GM06990 (cell line): ENCODE results near the gene NDUFA8.

Source experiments
- DNase-seq: peaks from one replicate; pipeline ENCODE4 v3.0.0-alpha.2; 2011; ENCODE audit not compliant: insufficient read length; ENCODE audit errors: extremely low read depth
- H3K27me3 ChIP-seq: replicated peaks from 2 replicates; pipeline ENCODE4 v1.6.0; 2011; ENCODE audit warnings: low read length; ENCODE audit not compliant: control insufficient read depth, insufficient read depth
- H3K36me3 ChIP-seq: 2 replicates; pipeline ENCODE4 v1.5.1; 2011; ENCODE audit warnings: low read length; ENCODE audit not compliant: control insufficient read depth, insufficient read depth
- H3K4me3 ChIP-seq: replicated peaks from 2 replicates; pipeline ENCODE4 v1.5.1; 2011; ENCODE audit warnings: low read depth, mild to moderate bottlenecking, control low read depth, low read length
- CTCF ChIP-seq: IDR thresholded peaks from 2 replicates; pipeline ENCODE4 v1.5.1; 2011; ENCODE audit warnings: low read length, control low read depth, mild to moderate bottlenecking, inconsistent platforms; ENCODE audit not compliant: insufficient read depth, poor library complexity, severe bottlenecking

Gene NDUFA8

GRCh38 chr9:122195875-122196274 is 36.3 kb upstream of the NDUFA8 start:
- Histone ChIP-seq H3K4me3 (no peak overlapping the region), H3K27me3 (no peaks in the 10 kb centered on the region; the same call in 1 of the 2 replicates), H3K36me3 (no peaks in the 10 kb centered on the region)
- DNase-seq = no peak
- TF ChIP-seq CTCF = no peak

DNA sequence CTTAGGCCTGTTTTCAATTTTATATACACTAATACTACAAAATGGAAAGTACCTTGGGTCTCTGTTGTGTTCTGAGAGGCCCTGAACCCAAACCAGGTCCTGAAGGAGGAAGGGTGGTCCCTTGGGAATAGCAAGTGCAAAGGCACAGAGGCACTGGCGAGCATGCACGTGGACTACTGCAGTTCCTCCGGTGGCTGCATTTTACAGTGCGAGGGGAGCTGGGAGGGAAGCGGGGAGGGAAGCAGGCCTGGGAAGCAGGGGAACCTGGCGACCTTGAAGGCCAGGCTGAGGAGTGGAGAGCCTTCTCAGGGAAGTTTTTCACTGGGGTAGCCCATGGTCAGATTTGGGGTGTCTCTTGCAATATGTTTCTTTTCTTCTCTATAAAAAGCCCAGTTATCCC is 34.1 kb upstream of the NDUFA8 start:
- no peak for TF ChIP-seq CTCF
- H3K4me3 ChIP-seq = no peak overlapping the region
- no peaks in the 10 kb centered on the region; the same call in 1 of the 2 replicates for H3K27me3 ChIP-seq
- no peaks in the 10 kb centered on the region for H3K36me3 ChIP-seq
- no peak for DNase-seq

DNA sequence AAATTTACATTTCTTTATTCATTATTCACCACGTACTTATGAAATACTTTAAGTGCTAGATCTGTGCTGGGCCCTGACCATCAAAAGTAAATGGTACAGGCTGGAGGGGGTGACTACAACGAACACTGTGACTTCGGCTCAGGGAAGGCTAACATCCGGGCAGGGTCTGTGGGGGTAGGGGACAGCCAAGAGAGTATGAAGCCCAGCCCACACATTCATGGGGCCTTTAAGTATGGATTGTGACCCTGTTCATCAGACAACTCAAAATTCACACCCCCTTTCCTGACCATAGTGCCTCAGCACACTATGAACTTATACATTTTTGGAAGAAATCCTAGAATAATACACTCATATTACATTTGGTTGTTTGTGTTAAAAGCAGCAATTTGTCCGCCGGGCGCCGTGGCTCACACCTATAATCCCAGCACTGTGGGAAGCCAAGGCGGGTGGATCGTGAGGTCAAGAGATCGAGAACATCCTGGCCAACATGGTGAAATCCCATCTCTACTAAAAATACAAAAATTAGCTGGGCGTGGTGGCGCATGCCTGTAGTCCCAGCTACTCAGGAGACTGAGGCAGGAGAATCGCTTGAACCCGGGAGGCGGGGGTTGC is 33.4 kb upstream of the NDUFA8 start:
- no peaks in the 10 kb centered on the region; the same call in 1 of the 2 replicates for H3K27me3 ChIP-seq
- TF ChIP-seq CTCF = no peak
- no peak for DNase-seq
- no peak overlapping the region for H3K4me3 ChIP-seq
- H3K36me3 ChIP-seq = no peaks in the 10 kb centered on the region

DNA sequence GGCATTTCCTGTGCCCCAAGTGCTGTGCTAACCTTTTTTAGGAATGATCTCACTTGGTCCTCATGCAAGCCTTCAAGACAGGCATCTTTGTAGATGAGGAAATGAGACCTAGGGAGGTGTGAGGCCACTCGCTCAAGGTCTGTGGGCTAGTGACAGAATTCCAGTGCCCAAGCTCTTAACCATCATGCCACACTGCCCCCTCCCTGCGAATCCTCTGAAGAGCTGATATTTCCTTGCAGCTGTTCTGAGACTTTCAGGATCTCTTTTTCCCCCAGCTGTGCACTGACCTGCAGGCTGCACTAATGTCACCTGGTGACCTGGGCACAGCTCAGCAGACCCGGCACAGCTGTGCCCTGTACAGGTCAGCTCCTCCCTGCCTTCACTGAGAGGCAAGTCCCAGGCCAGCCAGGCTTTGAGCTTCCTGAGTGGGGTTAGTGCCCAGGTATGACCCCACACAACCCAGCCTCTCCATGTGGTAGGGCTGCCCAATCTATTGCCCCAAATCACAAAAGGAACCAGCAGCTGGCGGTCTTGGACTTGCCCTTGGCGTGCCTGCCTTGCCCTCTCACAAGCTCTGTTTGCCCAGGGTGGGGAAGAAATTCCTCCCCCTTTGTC is 32.8 kb upstream of the NDUFA8 start:
- DNase-seq = no peak
- Histone ChIP-seq H3K4me3 (no peak overlapping the region), H3K27me3 (no peaks in the 10 kb centered on the region; the same call in 1 of the 2 replicates), H3K36me3 (no peaks in the 10 kb centered on the region)
- TF ChIP-seq CTCF = no peak

GRCh38 chr9:122191584-122191983 is 32.0 kb upstream of the NDUFA8 start:
- H3K4me3 ChIP-seq = no peak overlapping the region
- H3K36me3 ChIP-seq = no peaks in the 10 kb centered on the region
- no peak for DNase-seq
- no peaks in the 10 kb centered on the region; the same call in 1 of the 2 replicates for H3K27me3 ChIP-seq
- no peak for TF ChIP-seq CTCF
